ENCODE results near the gene DIP2C. TPM values are rescaled to one million over a fixed set of nuclear protein-coding genes. Genes with fewer than 3 reads are reported as not detected.

Gene DIP2C
- total RNA-seq, 1 experiment from 2014 or later, result 11.4 TPM

DNA sequence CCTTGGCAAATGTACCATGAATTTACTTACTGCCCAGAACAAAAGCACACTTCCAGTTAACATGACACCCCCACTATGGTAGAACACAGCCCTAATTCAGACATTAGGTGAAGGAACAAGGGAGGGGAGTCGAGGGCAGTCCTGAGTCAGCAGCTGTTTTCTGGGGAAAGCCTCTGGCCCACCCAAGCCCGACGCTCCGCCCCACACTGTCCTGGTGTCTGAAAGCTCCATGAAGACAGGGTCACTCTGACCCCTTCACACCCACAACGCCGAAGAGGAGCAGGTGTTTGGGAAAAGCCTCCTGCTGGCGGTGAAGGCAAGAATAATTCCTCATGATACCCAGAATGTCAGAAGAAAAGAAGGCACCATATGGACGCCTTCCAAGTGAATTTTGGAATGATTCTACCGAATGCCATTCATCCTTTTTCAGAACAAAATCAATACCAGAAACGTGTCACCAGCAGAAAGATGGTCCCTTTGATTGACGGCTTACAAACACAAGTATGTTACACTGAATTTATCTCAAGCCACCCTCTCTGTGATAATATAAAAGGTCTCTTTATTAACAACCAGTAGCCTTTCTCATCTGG lies 172.1 kb downstream of the DIP2C start:
- intact Hi-C loops (cut with micrococcal nuclease; ENCODE audit: unreplicated experiment), result no loop called here

DNA sequence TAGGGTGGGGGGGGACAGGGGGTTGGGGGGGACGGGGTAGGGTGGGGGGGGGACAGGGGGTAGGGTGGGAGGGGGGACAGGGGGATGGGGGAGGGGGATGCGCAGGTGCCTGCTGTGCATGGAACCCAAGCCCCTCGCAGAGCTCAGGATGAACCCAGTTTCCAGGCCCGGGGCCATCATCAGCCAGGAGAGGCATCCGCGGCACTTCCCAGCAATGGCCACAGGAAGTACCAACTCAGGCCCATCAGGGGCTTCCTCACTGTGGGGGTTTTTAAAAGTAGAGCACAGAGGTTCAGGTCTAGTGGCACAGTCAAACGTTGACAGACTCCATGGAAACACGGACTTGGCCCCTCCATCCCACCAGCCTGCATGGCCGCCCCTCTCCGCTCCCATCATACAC lies 172.7 kb downstream of the DIP2C start:
- Histone ChIP-seq H3K36me3 (ENCODE audit: control insufficient read depth, insufficient read depth, low read length) (no peaks in the 10 kb centered on the region; the same call in 1 of the 2 replicates), H3K4me3 (ENCODE audit: low read depth, low read length) (no peak overlapping the region), H3K27me3 (replicated peaks; ENCODE audit: control insufficient read depth, insufficient read depth, low read length) (no peaks in the 10 kb centered on the region), H3K4me1 (peaks cover 2% of the 10 kb centered on the region), H3K9me3 (no peaks in the 10 kb centered on the region)
- peaks cover 9% of the 10 kb centered on the region for H3K36me3 Mint-ChIP-seq (ENCODE audit: insufficient read depth, unreplicated experiment)
- no peaks in the 10 kb centered on the region for H3K27me3 Mint-ChIP-seq (ENCODE audit: insufficient read depth, unreplicated experiment)
- H3K27ac Mint-ChIP-seq (ENCODE audit: unreplicated experiment), result peak overlapping the region; percentile 26
- H3K4me1 Mint-ChIP-seq (ENCODE audit: low read depth, unreplicated experiment), result peaks cover 7% of the 10 kb centered on the region
- no peak overlapping the region for H3K4me3 Mint-ChIP-seq (ENCODE audit: unreplicated experiment)
- intact Hi-C loops (cut with micrococcal nuclease; ENCODE audit: unreplicated experiment), result no loop called here
- BruUV-seq (replicated peaks), result no TSS peak
- H3K9me3 Mint-ChIP-seq (ENCODE audit: unreplicated experiment), result no peaks in the 10 kb centered on the region
- TF ChIP-seq, protein P1, sequence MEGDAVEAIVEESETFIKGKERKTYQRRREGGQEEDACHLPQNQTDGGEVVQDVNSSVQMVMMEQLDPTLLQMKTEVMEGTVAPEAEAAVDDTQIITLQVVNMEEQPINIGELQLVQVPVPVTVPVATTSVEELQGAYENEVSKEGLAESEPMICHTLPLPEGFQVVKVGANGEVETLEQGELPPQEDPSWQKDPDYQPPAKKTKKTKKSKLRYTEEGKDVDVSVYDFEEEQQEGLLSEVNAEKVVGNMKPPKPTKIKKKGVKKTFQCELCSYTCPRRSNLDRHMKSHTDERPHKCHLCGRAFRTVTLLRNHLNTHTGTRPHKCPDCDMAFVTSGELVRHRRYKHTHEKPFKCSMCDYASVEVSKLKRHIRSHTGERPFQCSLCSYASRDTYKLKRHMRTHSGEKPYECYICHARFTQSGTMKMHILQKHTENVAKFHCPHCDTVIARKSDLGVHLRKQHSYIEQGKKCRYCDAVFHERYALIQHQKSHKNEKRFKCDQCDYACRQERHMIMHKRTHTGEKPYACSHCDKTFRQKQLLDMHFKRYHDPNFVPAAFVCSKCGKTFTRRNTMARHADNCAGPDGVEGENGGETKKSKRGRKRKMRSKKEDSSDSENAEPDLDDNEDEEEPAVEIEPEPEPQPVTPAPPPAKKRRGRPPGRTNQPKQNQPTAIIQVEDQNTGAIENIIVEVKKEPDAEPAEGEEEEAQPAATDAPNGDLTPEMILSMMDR (IDR thresholded peaks at IDR 0.05; ENCODE audit: insufficient read depth in 1 of 2, low read depth in 1 of 2, low read length in 1 of 2, severe bottlenecking in 1 of 2, unreplicated experiment in 1 of 2), result no peak
- ChIA-PET CTCF (no interaction called here), POLR2A (no interaction called here)
- no peak for DNase-seq

More for the DNA sequence above, 172.1 kb downstream of the DIP2C start:
- no peak overlapping the region for H3K4me3 Mint-ChIP-seq (ENCODE audit: unreplicated experiment)
- BruUV-seq (replicated peaks), result no TSS peak
- Histone ChIP-seq H3K4me1 (no peaks in the 10 kb centered on the region), H3K36me3 (ENCODE audit: control insufficient read depth, insufficient read depth, low read length) (no peaks in the 10 kb centered on the region; the same call in 1 of the 2 replicates), H3K4me3 (ENCODE audit: low read depth, low read length) (no peak overlapping the region), H3K9me3 (no peaks in the 10 kb centered on the region), H3K27me3 (replicated peaks; ENCODE audit: control insufficient read depth, insufficient read depth, low read length) (no peaks in the 10 kb centered on the region)
- H3K27ac Mint-ChIP-seq (ENCODE audit: unreplicated experiment), result peak overlapping the region; percentile 26
- H3K4me1 Mint-ChIP-seq (ENCODE audit: low read depth, unreplicated experiment), result peaks cover 7% of the 10 kb centered on the region
- TF ChIP-seq, protein P1 (IDR thresholded peaks at IDR 0.05; ENCODE audit: insufficient read depth in 1 of 2, low read depth in 1 of 2, low read length in 1 of 2, severe bottlenecking in 1 of 2, unreplicated experiment in 1 of 2), result no peak
- DNase-seq, result no peak
- POLR2A ChIA-PET, result no interaction called here
- H3K9me3 Mint-ChIP-seq (ENCODE audit: unreplicated experiment), result no peaks in the 10 kb centered on the region
- H3K36me3 Mint-ChIP-seq (ENCODE audit: insufficient read depth, unreplicated experiment), result peaks cover 9% of the 10 kb centered on the region
- CTCF ChIA-PET, result no interaction called here
- H3K27me3 Mint-ChIP-seq (ENCODE audit: insufficient read depth, unreplicated experiment), result no peaks in the 10 kb centered on the region

DNA sequence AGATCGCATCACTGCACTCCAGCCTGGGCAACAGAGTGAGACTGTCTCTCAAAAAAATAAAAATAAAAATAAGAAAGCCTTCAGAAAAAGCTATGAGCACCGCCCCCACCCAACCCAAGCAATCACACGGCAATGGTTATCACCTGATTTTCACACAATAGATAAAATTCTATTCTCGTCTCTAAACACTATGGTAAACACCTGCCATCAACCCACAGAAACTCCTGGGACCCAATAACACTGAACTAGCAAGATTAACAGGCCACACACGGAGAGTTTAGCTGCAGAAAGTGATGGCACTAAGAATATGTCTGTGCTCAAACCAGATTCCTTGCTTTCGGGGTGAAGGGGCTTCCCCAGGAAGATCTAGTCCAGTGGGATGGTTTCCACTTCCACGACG lies 173.8 kb downstream of the DIP2C start:
- H3K9me3 Mint-ChIP-seq (ENCODE audit: unreplicated experiment), result no peaks in the 10 kb centered on the region
- no TSS peak for BruUV-seq (replicated peaks)
- intact Hi-C loops (cut with micrococcal nuclease; ENCODE audit: unreplicated experiment), result no loop called here
- no peaks in the 10 kb centered on the region for H3K9me3 ChIP-seq
- H3K4me3 ChIP-seq (ENCODE audit: low read depth, low read length), result no peak overlapping the region
- H3K4me1 Mint-ChIP-seq (ENCODE audit: low read depth, unreplicated experiment), result peaks cover 18% of the 10 kb centered on the region
- no peaks in the 10 kb centered on the region; the same call in 1 of the 2 replicates for H3K36me3 ChIP-seq (ENCODE audit: control insufficient read depth, insufficient read depth, low read length)
- ChIA-PET CTCF (no interaction called here), POLR2A (no interaction called here)
- H3K4me3 Mint-ChIP-seq (ENCODE audit: unreplicated experiment), result no peak overlapping the region
- no peaks in the 10 kb centered on the region for H3K27me3 ChIP-seq (replicated peaks; ENCODE audit: control insufficient read depth, insufficient read depth, low read length)
- H3K27ac Mint-ChIP-seq (ENCODE audit: unreplicated experiment), result no peak overlapping the region
- TF ChIP-seq, protein P1 (IDR thresholded peaks at IDR 0.05; ENCODE audit: insufficient read depth in 1 of 2, low read depth in 1 of 2, low read length in 1 of 2, severe bottlenecking in 1 of 2, unreplicated experiment in 1 of 2), result no peak
- no peaks in the 10 kb centered on the region for H3K27me3 Mint-ChIP-seq (ENCODE audit: insufficient read depth, unreplicated experiment)
- H3K4me1 ChIP-seq, result peaks cover 9% of the 10 kb centered on the region
- DNase-seq, result no peak
- peaks cover 18% of the 10 kb centered on the region for H3K36me3 Mint-ChIP-seq (ENCODE audit: insufficient read depth, unreplicated experiment)
